ENCODE measurements around the gene MAP4.
"Not testable (repeated sequence)": the region's sequence is repeated elsewhere in the genome, so short reads cannot be mapped to it uniquely, and the experiment has no call there.

DNA sequence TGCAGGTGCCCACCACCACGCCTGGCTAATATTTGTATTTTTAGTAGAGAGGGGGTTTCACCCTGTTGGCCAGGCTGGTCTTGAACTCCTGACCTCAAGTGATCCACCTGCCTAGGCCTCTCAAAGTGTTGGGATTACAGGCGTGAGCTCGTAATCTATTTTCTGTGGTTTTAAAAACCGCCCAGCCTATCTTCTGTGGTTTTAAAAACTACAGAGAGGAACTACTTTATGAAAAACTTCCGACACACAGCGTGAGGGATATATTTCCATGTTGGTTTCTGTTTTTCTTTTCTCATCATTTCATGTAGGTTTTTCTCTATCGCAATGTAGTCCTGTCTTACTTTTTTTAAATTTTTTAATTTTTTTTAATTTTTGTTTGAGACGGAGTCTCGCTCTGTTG lies 186.7 kb downstream of the MAP4 start:
- TF ChIP-seq, protein P1, sequence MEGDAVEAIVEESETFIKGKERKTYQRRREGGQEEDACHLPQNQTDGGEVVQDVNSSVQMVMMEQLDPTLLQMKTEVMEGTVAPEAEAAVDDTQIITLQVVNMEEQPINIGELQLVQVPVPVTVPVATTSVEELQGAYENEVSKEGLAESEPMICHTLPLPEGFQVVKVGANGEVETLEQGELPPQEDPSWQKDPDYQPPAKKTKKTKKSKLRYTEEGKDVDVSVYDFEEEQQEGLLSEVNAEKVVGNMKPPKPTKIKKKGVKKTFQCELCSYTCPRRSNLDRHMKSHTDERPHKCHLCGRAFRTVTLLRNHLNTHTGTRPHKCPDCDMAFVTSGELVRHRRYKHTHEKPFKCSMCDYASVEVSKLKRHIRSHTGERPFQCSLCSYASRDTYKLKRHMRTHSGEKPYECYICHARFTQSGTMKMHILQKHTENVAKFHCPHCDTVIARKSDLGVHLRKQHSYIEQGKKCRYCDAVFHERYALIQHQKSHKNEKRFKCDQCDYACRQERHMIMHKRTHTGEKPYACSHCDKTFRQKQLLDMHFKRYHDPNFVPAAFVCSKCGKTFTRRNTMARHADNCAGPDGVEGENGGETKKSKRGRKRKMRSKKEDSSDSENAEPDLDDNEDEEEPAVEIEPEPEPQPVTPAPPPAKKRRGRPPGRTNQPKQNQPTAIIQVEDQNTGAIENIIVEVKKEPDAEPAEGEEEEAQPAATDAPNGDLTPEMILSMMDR (IDR thresholded peaks at IDR 0.05) = not testable (repeated sequence)
- not testable (repeated sequence) for TF ChIP-seq POLR2A (IDR thresholded peaks at IDR 0.05)

Data from body of pancreas (tissue), 4 donors.